Dermis microvascular lymphatic vessel endothelial cell (primary cell): ENCODE data around the gene ZNF805. TPM values are rescaled to one million over a fixed set of nuclear protein-coding genes. Genes with fewer than 3 reads are reported as not detected.
"Not testable (repeated sequence)": the region's sequence is repeated elsewhere in the genome, so short reads cannot be mapped to it uniquely, and the experiment has no call there.

Source experiments
- DNase-seq, 2 donors: peaks; one replicate each; pipeline versions ENCODE4 v3.0.0 to v3.0.0-alpha.2; 2010; ENCODE audit warnings: low read depth in 2 of 2
- total RNA-seq: library from RNA; depleted of rRNA; stranded (reverse); fragments of >200 nt; gene quantifications from 2 replicates; pipeline ENCODE4 v1.2.1, GENCODE V29; 2014

ZNF805 gene
- total RNA-seq, result 19.8 and 25.3 TPM in 2 replicates

DNA sequence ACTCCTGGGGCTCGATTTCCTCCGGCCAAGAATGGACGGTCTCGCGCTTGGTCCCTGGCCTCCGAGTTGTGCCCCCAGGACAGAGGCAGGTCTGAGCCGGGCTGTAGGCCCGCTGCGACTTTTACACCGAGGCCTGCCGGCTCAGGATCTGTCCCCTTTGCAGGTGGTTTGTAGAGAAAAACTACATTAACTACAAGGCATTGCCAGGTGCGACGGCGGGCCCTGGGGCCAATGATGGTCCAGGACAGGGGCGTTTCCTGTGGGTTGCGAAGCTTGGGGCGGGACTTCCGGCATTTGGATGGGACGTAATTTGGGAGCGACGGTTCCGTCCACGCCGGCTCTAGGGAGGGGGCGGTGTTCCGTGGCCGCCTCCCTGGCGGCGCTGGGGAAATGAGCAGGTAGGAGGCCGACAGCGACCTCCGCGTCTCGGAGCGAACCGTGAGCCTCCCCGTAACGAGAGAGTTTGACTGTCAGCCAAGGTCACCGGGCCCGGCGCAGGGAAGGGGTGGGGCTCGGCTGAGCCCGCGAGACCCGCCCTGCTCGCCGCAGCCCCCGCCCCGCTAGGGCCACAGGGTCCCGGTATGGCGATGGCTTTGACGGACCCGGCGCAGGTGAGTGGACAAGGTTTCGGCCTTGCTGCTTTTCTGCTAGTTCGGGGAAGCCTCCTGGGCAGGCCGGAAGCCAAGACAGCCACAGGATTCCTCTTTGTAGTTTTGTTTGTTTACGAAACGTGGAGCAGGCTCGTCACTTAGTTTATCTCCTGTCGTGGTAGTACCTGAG, at the start of gene ZNF805:
Gene ZNF805, plus strand, starts transcription at position 322 of the 780 bp plus-strand sequence. Its CDS starts 260 bp downstream, at position 582.
- peak; percentile 93 to 96 for DNase-seq

DNA sequence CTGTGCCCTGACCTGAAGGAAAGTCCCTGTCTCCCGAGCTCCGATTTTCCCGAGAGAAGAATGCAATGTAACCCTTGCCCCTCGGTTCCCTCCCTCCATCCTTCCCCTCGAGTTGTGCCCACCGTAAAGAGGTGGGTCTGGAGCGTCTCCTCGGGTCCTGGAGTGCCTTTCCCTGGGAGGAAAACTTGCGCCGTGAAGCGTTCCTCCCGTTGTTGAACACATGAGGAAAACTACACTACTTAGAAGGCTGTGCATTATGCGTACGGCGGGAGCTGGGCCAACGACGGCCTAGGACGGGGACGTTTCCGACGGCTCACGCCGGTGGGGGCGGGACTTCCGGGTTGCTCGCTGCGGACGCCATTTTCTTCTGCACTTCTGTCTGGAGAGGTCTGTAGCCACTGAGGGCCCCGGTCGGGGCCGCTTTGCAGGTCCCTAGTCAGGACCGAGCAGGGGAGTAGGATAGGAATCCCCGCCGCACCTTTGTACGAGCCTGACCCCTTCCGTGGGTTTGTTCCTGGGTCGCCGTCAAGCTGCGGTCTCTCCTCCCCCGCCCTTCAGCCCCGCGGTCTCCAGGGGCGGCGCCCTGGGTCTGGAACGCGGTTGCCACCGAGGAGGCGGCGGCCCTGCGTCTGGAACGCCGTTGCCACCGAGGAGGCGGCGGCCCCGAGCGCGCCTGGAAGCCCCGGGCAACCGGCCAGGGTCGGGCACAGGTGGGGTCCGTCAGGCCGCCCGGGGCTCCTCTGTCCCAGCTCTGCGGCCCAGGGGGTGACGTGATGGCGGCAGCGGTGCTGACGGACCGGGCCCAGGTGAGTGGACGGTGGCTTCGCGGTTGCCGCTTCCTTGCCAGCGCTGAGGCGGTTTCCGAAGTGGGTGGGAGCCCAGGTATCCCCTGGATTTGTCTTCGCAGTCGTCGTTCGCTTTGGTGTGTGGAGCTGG, 49.0 kb upstream of the ZNF805 start, which contains the start of gene ZNF264:
Gene ZNF264, plus strand, starts transcription at position 360 of the 936 bp plus-strand sequence. Its CDS starts 414 bp downstream, at position 774.
- DNase-seq, result peak; percentile 77 to 90

DNA sequence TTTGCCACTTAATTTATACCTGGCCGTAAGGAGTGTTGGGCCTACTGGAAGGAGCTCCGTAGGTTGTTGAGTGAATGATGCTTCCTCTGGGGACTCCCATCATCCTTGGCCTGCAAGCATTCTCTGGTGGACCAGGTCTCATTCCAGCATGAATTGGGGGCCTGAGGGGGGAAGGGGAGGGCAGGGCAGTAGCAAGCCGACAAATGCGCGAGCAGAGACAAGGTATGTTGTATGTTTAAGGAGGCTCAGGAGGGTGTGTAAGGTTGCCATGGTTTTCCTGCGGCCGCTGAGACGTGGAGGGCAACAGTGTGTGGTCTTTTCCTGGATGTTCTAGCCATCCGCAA, 48.4 kb upstream of the ZNF805 start:
- no peak for DNase-seq

DNA sequence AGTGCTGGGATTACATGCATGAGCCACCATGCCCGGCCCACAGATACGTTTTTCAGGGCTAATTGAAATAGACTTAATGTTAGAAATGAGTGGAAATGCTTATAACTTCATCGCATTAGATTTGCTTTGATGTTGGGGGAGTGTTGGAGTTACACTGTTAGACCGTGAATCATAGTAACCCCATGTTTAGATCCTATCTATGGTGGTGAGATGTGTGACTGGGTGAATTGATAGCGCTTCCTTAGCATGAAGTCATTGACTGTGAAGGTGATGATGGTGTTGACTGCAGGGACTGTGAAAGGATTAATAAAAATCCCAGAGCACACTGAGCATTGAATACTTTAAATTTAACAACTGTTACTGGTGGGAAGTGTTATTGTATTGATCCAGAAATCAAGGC, 47.4 kb upstream of the ZNF805 start:
- no peak for DNase-seq

DNA sequence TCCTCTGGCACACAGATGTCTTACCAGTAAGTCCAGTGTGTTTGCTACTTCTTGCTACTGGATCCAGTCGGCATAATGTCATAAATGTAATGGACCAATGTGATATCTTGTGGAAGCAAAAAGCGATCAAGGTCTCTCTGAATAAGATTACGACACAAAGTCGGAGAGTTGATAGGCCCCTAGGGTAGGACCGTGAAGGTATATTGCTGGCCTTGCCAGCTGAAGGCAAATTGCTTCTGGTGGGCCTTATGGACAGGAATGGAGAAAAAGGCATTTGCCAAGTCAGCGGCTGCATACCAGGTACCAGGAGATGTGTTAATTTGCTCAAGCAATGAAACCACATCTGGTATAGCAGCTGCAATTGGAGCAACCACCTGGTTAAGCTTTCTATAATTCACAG, 42.6 kb upstream of the ZNF805 start:
- DNase-seq, result not testable (repeated sequence)

DNA sequence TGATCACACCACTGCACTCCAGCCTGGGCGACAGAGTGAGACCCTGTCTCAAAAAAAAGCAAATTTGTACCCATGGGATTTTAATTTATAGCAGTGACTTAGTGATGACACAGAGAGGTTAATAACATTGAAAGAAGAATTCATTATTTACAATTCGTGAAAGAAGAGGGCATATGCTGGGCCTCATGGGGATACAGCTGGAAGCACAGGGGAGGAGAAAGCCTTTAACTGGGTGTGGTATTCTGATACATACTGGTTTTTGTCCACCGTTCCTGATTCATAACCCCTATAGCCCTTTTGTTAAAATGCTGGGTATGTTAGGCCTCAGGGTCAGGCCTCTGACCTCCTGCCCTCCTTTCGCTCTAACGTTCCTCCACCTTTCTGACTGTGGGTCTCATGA, 38.3 kb upstream of the ZNF805 start:
- no peak for DNase-seq

DNA sequence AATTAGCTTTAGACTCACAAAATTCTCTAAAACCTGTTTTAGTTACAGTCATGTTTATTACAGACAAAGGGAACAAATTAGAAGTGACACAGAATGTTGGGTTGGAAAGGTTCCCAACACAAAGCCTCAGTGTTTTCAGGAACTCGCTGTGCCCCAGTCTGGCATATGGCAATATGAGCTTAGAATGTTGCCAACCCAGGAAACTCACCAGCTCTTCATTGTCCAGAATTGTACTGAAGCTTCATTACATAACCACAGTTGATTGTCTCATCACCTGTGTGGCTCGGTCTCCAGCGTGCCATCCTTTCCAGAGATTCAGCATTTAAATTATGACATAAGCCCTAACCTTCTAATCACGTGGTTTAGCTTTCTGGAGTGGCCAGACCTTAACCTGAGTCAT, 30.1 kb upstream of the ZNF805 start:
- DNase-seq, result no peak

DNA sequence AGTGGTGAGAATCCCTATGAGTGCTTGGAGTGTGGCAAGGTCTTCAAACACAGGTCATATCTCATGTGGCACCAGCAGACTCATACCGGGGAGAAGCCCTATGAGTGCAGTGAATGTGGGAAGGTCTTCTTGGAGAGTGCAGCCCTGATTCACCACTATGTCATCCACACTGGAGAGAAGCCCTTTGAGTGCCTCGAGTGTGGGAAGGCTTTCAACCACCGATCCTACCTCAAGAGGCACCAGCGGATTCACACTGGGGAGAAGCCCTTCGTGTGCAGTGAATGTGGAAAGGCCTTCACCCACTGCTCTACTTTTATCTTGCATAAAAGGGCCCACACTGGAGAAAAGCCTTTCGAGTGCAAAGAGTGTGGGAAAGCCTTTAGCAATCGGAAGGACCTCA, 28.3 kb upstream of the ZNF805 start:
- DNase-seq, result no peak

DNA sequence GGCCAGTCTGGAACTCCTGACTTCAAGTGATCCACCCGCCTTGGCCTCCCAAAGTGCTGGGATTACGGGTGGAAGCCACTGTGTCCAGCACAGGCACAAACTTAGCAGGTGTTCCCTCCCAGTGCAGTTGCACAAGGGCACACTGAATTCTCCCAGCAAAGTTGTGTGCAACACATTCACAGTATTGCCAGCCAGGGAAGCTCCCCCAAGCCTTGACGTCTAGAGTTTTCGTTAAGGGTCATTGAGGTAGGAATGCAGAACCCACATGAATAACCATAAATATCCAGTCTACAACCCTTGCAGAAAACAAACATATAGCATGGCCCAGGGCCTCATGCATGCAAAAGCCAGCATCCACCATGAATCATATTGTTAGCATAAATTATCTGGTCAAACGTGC, 12.9 kb upstream of the ZNF805 start:
- DNase-seq, result no peak

DNA sequence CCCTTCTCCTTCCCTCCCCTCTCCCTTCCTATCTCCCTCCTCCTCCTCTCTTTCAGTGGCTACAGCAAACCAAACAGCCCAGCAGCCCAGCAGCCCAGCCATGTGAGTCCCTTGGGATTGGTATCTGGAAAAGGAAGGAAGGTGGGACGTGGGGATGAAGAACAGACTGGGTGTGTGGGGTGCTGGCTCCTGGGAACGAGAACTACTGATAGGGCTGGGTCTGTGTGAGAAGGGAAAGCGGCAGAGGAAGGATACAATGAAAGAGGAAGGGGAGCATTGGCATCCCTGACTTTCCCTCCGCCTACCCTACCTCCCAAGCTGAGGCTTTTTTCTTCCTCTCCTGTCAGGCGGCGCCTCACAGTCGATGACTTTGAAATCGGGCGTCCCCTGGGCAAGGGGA, 8.7 kb upstream of the ZNF805 start:
- no peak for DNase-seq

DNA sequence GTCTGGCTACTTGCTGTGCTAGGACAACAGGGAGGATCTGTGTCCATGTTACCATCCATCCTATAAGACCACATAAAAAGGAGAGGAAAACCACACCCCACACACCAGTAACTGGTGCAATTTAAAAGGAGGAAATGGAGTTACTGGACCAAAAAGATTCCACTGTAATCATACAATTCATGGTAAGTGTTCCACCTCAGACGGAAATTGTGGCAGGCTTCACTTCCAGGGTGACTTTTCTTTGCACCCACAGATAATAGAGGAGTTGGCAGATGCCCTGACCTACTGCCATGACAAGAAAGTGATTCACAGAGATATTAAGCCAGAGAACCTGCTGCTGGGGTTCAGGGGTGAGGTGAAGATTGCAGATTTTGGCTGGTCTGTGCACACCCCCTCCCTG, 7.2 kb upstream of the ZNF805 start:
- no peak for DNase-seq

DNA sequence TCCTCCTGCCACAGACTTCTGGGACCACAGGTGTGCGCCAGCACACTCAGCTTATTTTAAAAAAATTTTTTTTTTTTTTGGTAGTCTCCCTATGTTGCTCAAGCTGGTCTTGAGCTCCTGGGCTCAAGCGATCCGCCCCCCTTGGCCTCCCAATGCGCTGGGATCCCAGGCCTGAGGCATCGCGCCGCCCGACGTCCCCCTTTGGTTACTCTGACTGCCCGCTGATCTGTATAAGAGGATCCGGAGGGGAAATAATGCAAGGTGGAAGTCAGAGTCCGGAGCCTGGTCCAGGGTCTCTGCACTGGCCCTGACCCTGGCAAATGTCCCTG, 486 bp upstream of the ZNF805 start:
- peak in 1 of 2 donors; percentile 4 for DNase-seq

DNA sequence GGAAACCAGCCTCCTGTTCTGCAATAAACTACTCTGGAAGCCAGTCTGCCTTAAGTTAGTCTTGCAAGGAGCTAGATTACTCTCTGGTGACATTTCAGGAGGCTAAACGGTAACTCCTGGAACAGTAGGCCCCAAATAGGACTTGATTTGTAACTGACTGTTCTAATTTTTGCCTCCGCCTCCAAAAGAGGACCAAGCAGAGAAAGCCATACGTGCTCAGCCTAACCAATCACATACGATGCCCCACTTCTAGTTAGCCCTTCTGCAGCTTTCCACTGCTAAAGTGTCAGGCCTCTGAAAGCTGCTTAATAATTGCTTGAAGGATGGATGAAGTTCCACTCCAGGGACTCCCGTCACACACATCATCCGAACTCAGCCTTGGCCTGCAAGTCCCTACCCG, 744 bp downstream of the ZNF805 start:
- peak in 1 of 2 donors; percentile 44 for DNase-seq

DNA sequence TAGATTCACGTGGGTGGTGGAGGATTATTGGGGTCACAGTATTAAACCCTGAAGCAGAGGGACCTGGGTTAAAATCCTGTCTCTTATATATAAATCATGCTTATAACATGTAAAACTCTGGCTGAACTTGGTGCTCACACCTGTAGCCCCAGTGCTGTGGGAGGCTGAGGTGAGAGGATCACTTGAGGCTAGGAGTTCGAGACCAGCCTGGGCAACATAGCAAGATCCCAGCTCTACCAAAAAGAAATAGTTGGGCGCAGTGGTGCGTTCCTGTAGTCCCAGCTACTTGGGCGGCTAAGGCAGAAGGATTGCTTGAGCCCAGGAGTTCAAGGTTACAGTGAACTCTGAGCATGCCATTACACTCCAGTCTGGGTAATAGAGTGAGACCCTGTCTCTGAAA, 2.4 kb downstream of the ZNF805 start:
- no peak for DNase-seq

DNA sequence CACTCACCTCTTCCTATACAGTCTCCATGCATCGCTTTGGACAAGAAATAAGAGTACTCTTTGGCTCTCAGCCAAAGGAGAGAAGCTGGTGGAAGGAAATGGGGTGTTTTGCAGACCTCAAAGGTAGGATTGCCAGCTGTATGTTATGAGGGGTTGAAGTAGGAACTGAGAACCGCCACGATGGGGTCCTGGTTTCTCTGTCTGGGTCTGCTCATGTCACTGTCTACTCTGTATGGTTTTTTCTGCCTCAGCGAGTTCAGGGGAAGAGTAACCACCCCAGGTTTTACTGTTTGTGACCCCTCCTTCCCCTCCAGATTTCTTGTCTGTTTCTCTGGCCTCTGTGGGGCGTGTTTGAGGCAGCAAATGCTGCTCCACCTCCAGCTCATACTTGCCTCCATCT, 4.1 kb downstream of the ZNF805 start:
- DNase-seq, result no peak

DNA sequence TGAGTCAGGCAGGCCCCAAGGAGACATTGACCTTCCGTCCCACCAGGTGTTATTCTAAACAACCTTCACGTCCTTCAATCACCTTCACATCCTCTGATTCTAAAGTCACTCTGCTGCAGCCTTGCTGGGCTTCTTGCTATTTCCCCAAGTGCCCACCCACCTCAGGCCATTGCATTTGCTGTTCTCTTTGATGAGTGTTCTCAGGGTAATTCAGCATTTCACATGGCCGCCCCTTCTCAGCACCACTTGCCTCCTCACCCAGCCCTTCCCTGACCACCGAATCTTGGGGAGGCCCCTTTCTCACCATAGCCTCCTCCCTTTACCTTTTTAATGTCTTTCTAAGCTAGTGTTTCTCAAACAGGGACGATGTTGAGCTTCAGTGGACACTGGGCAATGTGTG, 4.6 kb downstream of the ZNF805 start:
- no peak for DNase-seq

DNA sequence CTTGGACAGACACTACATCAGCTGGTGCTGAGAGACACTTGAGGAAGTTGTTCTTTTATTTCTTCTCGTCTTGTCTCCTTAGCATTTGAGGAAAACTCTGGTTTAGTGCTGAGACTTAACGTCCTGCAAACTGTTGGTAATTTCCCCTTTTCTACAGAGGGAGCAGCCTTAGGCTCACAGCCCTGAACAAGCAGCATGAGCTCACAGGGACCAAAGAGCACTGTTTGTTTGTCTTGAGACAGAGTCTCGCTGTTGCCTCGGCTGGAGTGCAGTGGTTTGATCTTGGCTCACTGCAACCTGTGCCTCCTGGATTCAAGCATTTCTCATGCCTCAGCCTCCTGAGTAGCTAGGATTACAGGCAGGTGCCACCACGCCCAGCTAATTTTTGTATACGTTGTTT, 5.5 kb downstream of the ZNF805 start:
- no peak for DNase-seq

DNA sequence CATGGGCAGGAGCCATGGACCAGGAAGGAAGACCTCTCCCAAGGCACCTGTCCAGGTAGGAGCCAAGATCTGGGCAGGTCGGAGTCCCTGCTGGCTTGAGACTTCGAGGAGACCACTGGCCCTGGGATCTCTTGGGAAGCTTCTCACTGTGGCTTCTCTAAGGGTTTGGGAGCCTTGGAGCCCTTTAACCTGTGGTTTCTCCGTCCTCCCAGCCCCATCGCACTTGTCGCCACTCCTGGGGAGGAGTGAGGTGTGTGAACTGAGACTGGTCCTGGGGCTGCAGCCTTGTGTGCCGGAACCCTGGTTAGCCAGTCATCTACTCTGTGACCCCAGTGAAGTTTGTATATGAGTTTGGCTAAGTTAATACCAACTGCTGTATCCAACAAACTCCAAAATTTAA, 8.2 kb downstream of the ZNF805 start:
- DNase-seq, result no peak

DNA sequence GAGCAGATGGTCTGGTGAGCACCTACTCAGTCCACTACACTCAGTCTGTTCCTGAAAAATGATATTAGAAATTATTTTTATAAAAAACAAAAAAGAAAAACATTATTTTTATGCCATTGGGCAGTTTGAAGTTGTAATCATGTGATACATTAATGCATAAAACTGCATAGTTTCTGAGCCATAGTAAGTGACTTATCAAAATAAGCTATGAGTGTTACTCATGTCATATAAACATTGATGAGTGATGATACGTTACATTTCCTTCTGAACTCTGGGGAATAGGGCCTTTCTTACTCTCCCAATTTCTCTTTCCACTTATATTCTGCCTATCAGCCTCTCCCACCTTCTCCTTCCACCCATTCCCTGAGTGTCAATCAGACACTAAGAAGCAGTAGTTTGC, 8.9 kb downstream of the ZNF805 start:
- no peak for DNase-seq

DNA sequence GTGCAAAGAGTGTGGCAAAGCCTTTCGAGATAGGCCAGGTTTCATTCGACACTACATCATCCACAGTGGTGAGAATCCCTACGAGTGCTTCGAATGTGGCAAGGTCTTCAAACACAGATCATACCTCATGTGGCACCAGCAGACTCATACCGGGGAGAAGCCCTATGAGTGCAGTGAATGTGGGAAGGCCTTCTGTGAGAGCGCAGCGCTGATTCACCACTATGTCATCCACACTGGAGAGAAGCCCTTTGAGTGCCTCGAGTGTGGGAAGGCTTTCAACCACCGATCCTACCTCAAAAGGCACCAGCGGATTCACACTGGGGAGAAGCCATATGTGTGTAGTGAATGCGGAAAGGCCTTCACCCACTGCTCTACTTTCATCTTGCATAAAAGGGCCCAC, 13.3 kb downstream of the ZNF805 start:
- DNase-seq, result not testable (repeated sequence)

DNA sequence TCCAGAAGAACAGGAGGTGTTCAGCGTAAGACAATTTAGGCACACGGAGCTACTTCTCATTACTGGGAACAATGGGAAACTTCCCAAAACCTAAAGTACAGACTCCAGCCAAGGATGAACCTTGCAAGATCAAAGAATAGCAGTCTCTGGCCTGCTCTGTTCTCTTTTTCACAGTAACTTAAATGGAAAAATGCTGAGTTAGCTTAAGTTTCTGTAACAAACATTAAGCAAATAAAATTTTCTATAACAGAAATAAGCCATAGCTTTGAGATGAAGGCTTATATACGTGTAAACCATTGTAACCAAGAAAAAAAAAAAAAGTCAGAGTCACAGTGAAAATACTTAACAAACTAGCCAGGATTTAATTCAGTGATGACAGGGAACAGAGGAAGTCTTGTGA, 21.6 kb downstream of the ZNF805 start:
- no peak for DNase-seq

DNA sequence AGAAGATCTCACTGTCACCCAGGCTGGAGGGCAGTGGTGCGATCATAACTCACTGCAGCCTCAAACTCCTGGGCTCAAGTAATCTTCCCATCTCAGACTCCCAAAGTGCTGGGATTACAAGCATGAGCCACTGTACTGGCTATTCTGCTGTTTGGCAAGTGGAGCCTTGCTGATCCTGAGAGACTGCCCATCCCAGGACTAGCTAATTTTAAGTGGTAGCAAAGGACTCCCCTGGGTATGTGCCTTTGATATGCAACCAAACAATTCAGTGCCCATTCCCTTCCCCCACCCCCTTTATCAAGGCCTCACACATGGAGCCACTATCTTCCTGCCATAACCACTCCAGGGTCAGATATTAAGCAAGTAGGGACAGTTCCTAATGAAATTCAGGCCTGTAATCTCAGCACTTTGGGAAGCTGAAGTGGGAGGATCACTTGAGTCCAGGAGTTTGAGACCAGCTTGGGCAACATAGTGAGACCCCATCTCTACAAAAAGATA, 22.9 kb downstream of the ZNF805 start:
- DNase-seq, result no peak

DNA sequence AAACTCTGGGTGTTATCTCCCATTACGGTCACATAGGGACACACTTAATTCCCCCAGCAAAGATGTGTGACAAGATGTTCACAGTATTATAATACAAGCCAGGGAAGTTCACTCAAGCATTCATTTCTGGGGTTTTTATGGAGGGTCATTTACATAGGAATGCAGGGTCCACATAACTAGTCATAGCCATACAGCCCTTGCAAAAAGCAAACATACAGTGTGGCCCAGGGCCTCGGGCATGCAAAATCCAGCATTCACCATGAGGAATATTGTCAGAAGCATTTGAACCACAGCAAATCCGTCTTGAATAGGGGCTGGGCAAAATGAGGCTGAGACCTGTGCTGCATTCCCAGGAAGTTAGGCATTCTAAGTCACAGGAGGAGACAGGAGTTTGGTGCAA, 26.9 kb downstream of the ZNF805 start:
- DNase-seq, result no peak
